MM.1S (cell line): ENCODE measurements around the gene KRTAP5-5.

Experiments
- EZH2 ChIP-seq: fragments of 300-600 bp; sonication (generic); optimal IDR thresholded peaks from 2 replicates; pipeline ENCODE3; 2017; ENCODE audit warnings: low read depth, mild to moderate bottlenecking, antibody characterized with exemption, low read length, mixed read lengths
- EZH2phosphoT487 ChIP-seq: fragments of 300-600 bp; sonication (generic); IDR thresholded peaks from 2 replicates; pipeline ENCODE4 v1.6.1; 2018; ENCODE audit warnings: antibody characterized with exemption, low read length
- TF ChIP-seq, protein P1 (sequence below): fragments of 300-600 bp; sonication (generic); IDR thresholded peaks from 2 replicates; pipeline ENCODE4 v1.5.1; 2016; ENCODE audit warnings: antibody characterized with exemption, low read length, mixed read lengths

DNA sequence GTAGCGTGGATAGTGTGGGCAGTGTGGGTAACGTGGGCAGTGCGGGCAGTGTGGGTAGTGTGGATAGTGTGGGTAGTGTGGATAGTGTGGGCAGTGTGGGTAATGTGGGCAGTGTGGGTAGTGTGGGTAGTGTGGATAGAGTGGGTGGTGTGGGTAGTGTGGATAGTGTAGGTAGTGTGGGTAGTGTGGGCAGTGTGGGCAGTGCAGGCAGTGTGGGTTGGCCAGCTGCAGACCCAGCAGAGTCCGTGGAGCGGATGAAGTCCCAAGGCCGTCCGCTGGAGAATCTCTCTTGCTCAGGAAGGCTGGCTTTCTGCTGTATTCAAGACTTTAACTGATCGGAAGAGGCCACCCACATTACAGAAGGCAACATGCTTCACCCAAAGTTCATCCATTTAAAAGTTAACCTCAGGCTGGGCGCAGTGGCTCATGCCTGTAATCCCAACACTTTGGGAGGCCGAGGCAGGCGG lies 41.4 kb downstream of the KRTAP5-5 start:
- TF ChIP-seq, protein P1, sequence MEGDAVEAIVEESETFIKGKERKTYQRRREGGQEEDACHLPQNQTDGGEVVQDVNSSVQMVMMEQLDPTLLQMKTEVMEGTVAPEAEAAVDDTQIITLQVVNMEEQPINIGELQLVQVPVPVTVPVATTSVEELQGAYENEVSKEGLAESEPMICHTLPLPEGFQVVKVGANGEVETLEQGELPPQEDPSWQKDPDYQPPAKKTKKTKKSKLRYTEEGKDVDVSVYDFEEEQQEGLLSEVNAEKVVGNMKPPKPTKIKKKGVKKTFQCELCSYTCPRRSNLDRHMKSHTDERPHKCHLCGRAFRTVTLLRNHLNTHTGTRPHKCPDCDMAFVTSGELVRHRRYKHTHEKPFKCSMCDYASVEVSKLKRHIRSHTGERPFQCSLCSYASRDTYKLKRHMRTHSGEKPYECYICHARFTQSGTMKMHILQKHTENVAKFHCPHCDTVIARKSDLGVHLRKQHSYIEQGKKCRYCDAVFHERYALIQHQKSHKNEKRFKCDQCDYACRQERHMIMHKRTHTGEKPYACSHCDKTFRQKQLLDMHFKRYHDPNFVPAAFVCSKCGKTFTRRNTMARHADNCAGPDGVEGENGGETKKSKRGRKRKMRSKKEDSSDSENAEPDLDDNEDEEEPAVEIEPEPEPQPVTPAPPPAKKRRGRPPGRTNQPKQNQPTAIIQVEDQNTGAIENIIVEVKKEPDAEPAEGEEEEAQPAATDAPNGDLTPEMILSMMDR: no peak
- TF ChIP-seq EZH2phosphoT487 (no peak), EZH2 (no peak)
